HCT116 (cell line): ENCODE data around the gene ACTN4. TPM values are rescaled to one million over a fixed set of nuclear protein-coding genes. Genes with fewer than 3 reads are reported as not detected.

Source experiments
- ATAC-seq: fragments of 200-7000 bp; cut with Tn5 transposase; 2 replicates; pipeline ENCODE4 v1.9.1; 2020; ENCODE audit warnings: mild to moderate bottlenecking, moderate library complexity
- BruUV-seq: library from RNA; stranded (reverse); fragments of 400-500 nt; replicated peaks from 2 replicates; lab custom pipeline; 2021; lab: Mats Ljungman, UMichigan
- CTCF ChIA-PET: fragments of 300-600 bp; sonication (Branson Sonifier 250); formaldehyde crosslinking; loops from one replicate; lab custom pipeline; 2021; ENCODE audit warnings: antibody characterized with exemption; lab: Charles Lee
- POLR2A ChIA-PET: fragments of 300-600, 350-600 bp; sonication (Branson Sonifier 250); formaldehyde crosslinking; loops from one replicate; lab custom pipeline; 2021; ENCODE audit warnings: antibody characterized with exemption; lab: Charles Lee
- RAD21 ChIA-PET, 2 experiments: fragments of 300-600 bp; sonication (Branson Sonifier 250); formaldehyde crosslinking; loops; one replicate each; lab custom pipeline; 2023; ENCODE audit warnings: low total read pairs in 2 of 2; ENCODE audit not compliant: uncharacterized antibody in 2 of 2, unreplicated experiment in 2 of 2, low non-redundant PET in 1 of 2; lab: Charles Lee
- DNase-seq: peaks from one replicate; pipeline ENCODE4 v3.0.0-alpha.2; 2010; ENCODE audit warnings: low read depth, low spot score
- H2AFZ ChIP-seq: fragments of 200-600 bp; shearing (Covaris generic), sonication (generic); 2 replicates; pipeline ENCODE4 v1.6.1; 2017; ENCODE audit warnings: low read depth, mixed run types, mixed read lengths, antibody characterized with exemption, low read length; ENCODE audit not compliant: poor library complexity, severe bottlenecking
- H3K27ac ChIP-seq: 2 replicates; pipeline ENCODE4 v1.5.1; 2012; ENCODE audit warnings: low read depth, low read length
- H3K27me3 ChIP-seq: fragments of 200-600 bp; sonication (generic); 2 replicates; pipeline ENCODE4 v1.6.1; 2016; ENCODE audit warnings: mixed run types, low read length, mixed read lengths; ENCODE audit not compliant: insufficient read depth
- H3K36me3 ChIP-seq, 2 experiments: fragments of 200-500 bp in 1 of 2; fragments of 200-600 bp in 1 of 2; sonication (Bioruptor generic) in 1 of 2; sonication (generic) in 1 of 2; 2 replicates each; pipeline versions ENCODE4 v1.5.1 to v1.6.1; 2014 to 2016; ENCODE audit warnings: low read length in 2 of 2, inconsistent platforms in 1 of 2, mixed read lengths in 1 of 2, mixed run types in 1 of 2; ENCODE audit not compliant: insufficient read depth in 2 of 2, control insufficient read depth in 1 of 2
- H3K4me1 ChIP-seq, 2 experiments: fragments of 200-600 bp in 1 of 2; sonication (generic) in 1 of 2; 2 replicates each; pipeline versions ENCODE4 v1.5.1 to v1.6.1; 2012 to 2017; ENCODE audit warnings: low read length in 2 of 2, inconsistent platforms in 1 of 2, mild to moderate bottlenecking in 1 of 2, mixed read lengths in 1 of 2, mixed run types in 1 of 2, moderate library complexity in 1 of 2; ENCODE audit not compliant: insufficient read depth in 2 of 2, control insufficient read depth in 1 of 2
- H3K4me2 ChIP-seq: fragments of 200-600 bp; sonication (generic); 2 replicates; pipeline ENCODE4 v1.6.1; 2017; ENCODE audit warnings: mixed run types, low read length, mixed read lengths
- H3K4me3 ChIP-seq, 2 experiments: fragments of 200-600 bp in 1 of 2; sonication (generic) in 1 of 2; replicated peaks in 1 of 2; 2 replicates each; pipeline ENCODE4 v1.5.1; 2011 to 2016; ENCODE audit warnings: low read length in 2 of 2, control low read depth in 1 of 2, low read depth in 1 of 2, mild to moderate bottlenecking in 1 of 2, mixed read lengths in 1 of 2, mixed run types in 1 of 2
- H3K79me2 ChIP-seq: fragments of 200-600 bp; sonication (generic); 2 replicates; pipeline ENCODE4 v1.6.1; 2017; ENCODE audit warnings: mild to moderate bottlenecking, mixed run types, low read length, moderate library complexity, mixed read lengths; ENCODE audit not compliant: insufficient read depth
- H3K9ac ChIP-seq: fragments of 200-600 bp; sonication (generic); 2 replicates; pipeline ENCODE4 v1.6.1; 2016; ENCODE audit warnings: low read length, mixed read lengths
- H3K9me2 ChIP-seq: fragments of 200-600 bp; sonication (generic), shearing (Covaris generic); 2 replicates; pipeline ENCODE4 v1.6.1; 2017; ENCODE audit warnings: mixed run types, mild to moderate bottlenecking, moderate library complexity; ENCODE audit not compliant: insufficient read depth
- H3K9me3 ChIP-seq, 2 experiments: fragments of 200-500 bp in 1 of 2; fragments of 200-600 bp in 1 of 2; sonication (Bioruptor generic) in 1 of 2; sonication (generic) in 1 of 2; 2 replicates each; pipeline ENCODE4 v1.6.1; 2014 to 2017; ENCODE audit warnings: low read length in 2 of 2, mixed read lengths in 2 of 2, inconsistent platforms in 1 of 2, low read depth in 1 of 2, mild to moderate bottlenecking in 1 of 2, mixed run types in 1 of 2, moderate library complexity in 1 of 2; ENCODE audit not compliant: control insufficient read depth in 1 of 2, insufficient read depth in 1 of 2
- H4K20me1 ChIP-seq: fragments of 200-600 bp; sonication (generic), shearing (Covaris generic); 2 replicates; pipeline ENCODE4 v1.6.1; 2017; ENCODE audit warnings: mixed run types, mild to moderate bottlenecking, moderate library complexity; ENCODE audit not compliant: insufficient read depth
- EGR1 ChIP-seq: IDR thresholded peaks from 2 replicates; pipeline ENCODE4 v1.6.1; 2012; ENCODE audit warnings: low read depth
- ELF1 ChIP-seq: IDR thresholded peaks from 2 replicates; pipeline ENCODE4 v1.6.1; 2012; ENCODE audit warnings: low read depth, borderline replicate concordance
- FOSL1 ChIP-seq: IDR thresholded peaks from 2 replicates; pipeline ENCODE4 v1.6.1; 2012; ENCODE audit warnings: low read depth
- POLR2AphosphoS5 ChIP-seq: IDR thresholded peaks from 2 replicates; pipeline ENCODE4 v1.6.1; 2011; ENCODE audit warnings: mild to moderate bottlenecking, low read depth, low read length, moderate library complexity
- SIN3A ChIP-seq: IDR thresholded peaks from 2 replicates; pipeline ENCODE4 v1.6.1; 2012; ENCODE audit warnings: low read depth
- SP1 ChIP-seq: IDR thresholded peaks from 2 replicates; pipeline ENCODE4 v1.6.1; 2012; ENCODE audit warnings: low read depth
- SRF ChIP-seq: IDR thresholded peaks from 2 replicates; pipeline ENCODE4 v1.6.1; 2012; ENCODE audit warnings: low read depth
- ZNF274 ChIP-seq: fragments of 200-500 bp; sonication (Bioruptor generic); IDR thresholded peaks from 2 replicates; pipeline ENCODE4 v1.6.1; 2014; ENCODE audit warnings: mild to moderate bottlenecking, low read depth, low read length, inconsistent platforms
- intact Hi-C: fragments of 100-400 bp; cut with micrococcal nuclease; formaldehyde crosslinking; loops from 2 replicates; pipeline ENCODE4 v1.10.0; 2022
- total RNA-seq: library from RNA; stranded (reverse); gene quantifications from one replicate; pipeline ENCODE4 v1.2.1, GENCODE V29; 2021; ENCODE audit not compliant: unreplicated experiment
- TF ChIP-seq, protein P1 (sequence below): IDR thresholded peaks from 2 replicates; pipeline ENCODE4 v1.6.1; 2011; ENCODE audit warnings: mild to moderate bottlenecking, low read length, moderate library complexity; ENCODE audit not compliant: insufficient replicate concordance; ENCODE audit errors: extremely low read depth

ACTN4 gene
- total RNA-seq, 1 experiment from 2014 or later: 651 TPM

DNA sequence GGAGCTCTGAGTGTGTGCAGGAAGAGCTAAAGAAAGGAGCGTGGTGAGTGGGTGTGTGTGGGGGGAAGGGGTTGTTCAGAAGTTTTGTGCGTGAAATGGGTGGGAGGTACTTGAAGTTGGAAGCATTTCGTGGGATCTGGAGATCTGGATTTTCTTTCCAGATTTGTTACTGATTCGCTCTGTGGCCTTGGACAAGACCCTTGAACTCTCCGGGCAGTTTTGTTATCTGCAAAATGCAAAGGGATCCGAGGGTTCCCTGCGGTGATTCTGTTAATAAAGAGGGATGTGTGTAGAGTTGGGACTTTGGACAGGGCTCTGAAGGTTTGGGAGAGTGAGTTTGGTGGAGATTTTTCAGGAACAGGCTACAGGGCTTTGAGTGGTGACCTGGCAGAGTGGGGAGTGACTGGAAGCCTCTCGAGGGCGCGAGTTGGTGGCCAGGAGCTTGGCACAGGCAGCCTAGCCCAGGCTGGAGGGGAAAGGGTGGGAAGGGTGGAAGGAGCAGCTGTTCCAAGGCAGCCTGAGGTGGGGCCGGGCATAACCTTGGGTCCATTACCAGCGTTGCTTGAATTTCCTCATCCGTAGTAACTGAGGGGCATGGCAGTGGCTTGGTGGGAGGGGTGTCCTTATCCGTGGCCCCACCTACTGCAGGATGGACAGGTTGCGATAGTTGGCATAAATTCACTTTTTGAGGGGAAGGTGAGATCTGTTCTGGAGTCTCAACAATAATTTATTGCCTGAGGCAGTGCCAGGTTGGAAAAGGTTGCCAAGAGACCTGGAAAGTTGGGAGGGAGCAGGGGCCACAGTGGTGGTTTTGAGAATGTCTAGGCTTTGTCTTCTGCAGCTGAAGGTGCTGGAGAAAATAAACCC, 2.1 kb downstream of the ACTN4 start:
- peaks cover 71% of the 10 kb centered on the region for H3K79me2 ChIP-seq
- H3K4me1 ChIP-seq: peaks cover 56 to 68% of the 10 kb centered on the region in 2 experiments
- intact Hi-C loops: no loop called here
- BruUV-seq: TSS peak; percentile 46
- H3K4me2 ChIP-seq: peak overlapping the region; percentile 84
- TF ChIP-seq, protein P1, sequence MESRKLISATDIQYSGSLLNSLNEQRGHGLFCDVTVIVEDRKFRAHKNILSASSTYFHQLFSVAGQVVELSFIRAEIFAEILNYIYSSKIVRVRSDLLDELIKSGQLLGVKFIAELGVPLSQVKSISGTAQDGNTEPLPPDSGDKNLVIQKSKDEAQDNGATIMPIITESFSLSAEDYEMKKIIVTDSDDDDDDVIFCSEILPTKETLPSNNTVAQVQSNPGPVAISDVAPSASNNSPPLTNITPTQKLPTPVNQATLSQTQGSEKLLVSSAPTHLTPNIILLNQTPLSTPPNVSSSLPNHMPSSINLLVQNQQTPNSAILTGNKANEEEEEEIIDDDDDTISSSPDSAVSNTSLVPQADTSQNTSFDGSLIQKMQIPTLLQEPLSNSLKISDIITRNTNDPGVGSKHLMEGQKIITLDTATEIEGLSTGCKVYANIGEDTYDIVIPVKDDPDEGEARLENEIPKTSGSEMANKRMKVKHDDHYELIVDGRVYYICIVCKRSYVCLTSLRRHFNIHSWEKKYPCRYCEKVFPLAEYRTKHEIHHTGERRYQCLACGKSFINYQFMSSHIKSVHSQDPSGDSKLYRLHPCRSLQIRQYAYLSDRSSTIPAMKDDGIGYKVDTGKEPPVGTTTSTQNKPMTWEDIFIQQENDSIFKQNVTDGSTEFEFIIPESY: no peak
- no peak for TF ChIP-seq FOSL1
- no peak for TF ChIP-seq SIN3A
- no peak for TF ChIP-seq EGR1
- TF ChIP-seq SRF: no peak
- TF ChIP-seq SP1: no peak
- no peak; the same call in 1 of the 2 replicates for TF ChIP-seq POLR2AphosphoS5
- TF ChIP-seq ELF1: no peak
- no peak for TF ChIP-seq ZNF274
- peak; percentile 24 for ATAC-seq
- peak overlapping the region; percentile 100 for H3K9ac ChIP-seq
- DNase-seq: no peak
- ChIA-PET POLR2A (interaction anchor here (0.9 to 1.7 kb wide), 3 partner anchors 9 to 199 kb away, joined by 3 read pairs; no protein-coding TSS in a partner anchor), RAD21 (interaction anchor here in 1 of 2 experiments (0.6 to 1.2 kb wide), 2 partner anchors 43 to 247 kb away, joined by 3 read pairs; partner anchors contain the start of gene FAM98C), CTCF (no interaction called here)
- no peaks in the 10 kb centered on the region for H3K9me2 ChIP-seq
- peaks cover 9% of the 10 kb centered on the region; the same call in 1 of the 2 replicates for H4K20me1 ChIP-seq
- no peak overlapping the region for H2AFZ ChIP-seq
- H3K27ac ChIP-seq: peak overlapping the region; percentile 72
- H3K4me3 ChIP-seq: peak overlapping the region; percentile 84 to 100
- H3K9me3 ChIP-seq: no peaks in the 10 kb centered on the region
- no peaks in the 10 kb centered on the region for H3K27me3 ChIP-seq
- H3K36me3 ChIP-seq: peaks cover 0 to 4% of the 10 kb centered on the region in 2 experiments; a peak in 1 of 4 replicates
